ENCODE measurements around the gene AP2A1. TPM values are rescaled to one million over a fixed set of nuclear protein-coding genes. Genes with fewer than 3 reads are reported as not detected.

The AP2A1 gene
- total RNA-seq, 3 donors from 2014 or later (not counting 1 experiment from before 2014, with no cell fraction given): 137 to 163 (median 161) TPM

GRCh38 chr19:49761625-49762311 is 5.0 kb upstream of the AP2A1 start:
- Mint-ChIP-seq H3K27ac (peak overlapping the region in 1 of 2 donors; percentile 75), H3K36me3 (no peaks in the 10 kb centered on the region), H3K27me3 (ENCODE audit: low read depth in 2 of 2) (no peaks in the 10 kb centered on the region), H3K4me3 (peak overlapping the region; percentile 2), H3K9me3 (no peaks in the 10 kb centered on the region), H3K4me1 (peaks cover 11 to 15% of the 10 kb centered on the region in 2 donors)
- Histone ChIP-seq H3K4me3 (ENCODE audit: low read length) (no peak overlapping the region), H3K9me3 (ENCODE audit: control insufficient read depth, insufficient read depth, low read length) (no peaks in the 10 kb centered on the region), H3K27ac (ENCODE audit: low read length) (no peak overlapping the region), H3K36me3 (ENCODE audit: control insufficient read depth, insufficient read depth, low read length) (no peaks in the 10 kb centered on the region), H3K4me1 (ENCODE audit: control insufficient read depth, insufficient read depth, low read length) (peaks cover 21% of the 10 kb centered on the region), H3K27me3 (ENCODE audit: control insufficient read depth, insufficient read depth, low read length) (no peaks in the 10 kb centered on the region)
- ATAC-seq: no peak
- 74% methylated on average over 14 of the region's 16 CpGs for WGBS (ENCODE audit: insufficient coverage)
- intact Hi-C loops (cut with micrococcal nuclease): no loop called here
- peak in 1 of 2 donors; percentile 67 for DNase-seq
- TF ChIP-seq CTCF (IDR thresholded peaks at IDR 0.05): no peak

- ATAC-seq (no peak), DNase-seq (no peak)
- Histone ChIP-seq H3K27me3 (ENCODE audit: control insufficient read depth, insufficient read depth, low read length) (no peaks in the 10 kb centered on the region), H3K9me3 (ENCODE audit: control insufficient read depth, insufficient read depth, low read length) (no peaks in the 10 kb centered on the region), H3K4me1 (ENCODE audit: control insufficient read depth, insufficient read depth, low read length) (peaks cover 32% of the 10 kb centered on the region), H3K27ac (ENCODE audit: low read length) (no peak within 1 kb of the TSS), H3K36me3 (ENCODE audit: control insufficient read depth, insufficient read depth, low read length) (no peaks in the 10 kb centered on the region), H3K4me3 (ENCODE audit: low read length) (no peak within 1 kb of the TSS)
- TF ChIP-seq CTCF (IDR thresholded peaks at IDR 0.05): no peak
- Mint-ChIP-seq H3K4me1 (peaks cover 22 to 28% of the 10 kb centered on the region in 2 donors), H3K36me3 (no peaks in the 10 kb centered on the region), H3K27ac (peak within 1 kb of the TSS in 1 of 2 donors; percentile 75), H3K9me3 (no peaks in the 10 kb centered on the region), H3K4me3 (peak within 1 kb of the TSS; percentile 47), H3K27me3 (ENCODE audit: low read depth in 2 of 2) (no peaks in the 10 kb centered on the region)
- WGBS (ENCODE audit: insufficient coverage): 95% methylated on average over 6 of the region's 6 CpGs
- intact Hi-C loops (cut with micrococcal nuclease): no loop called here
Measured at GRCh38 chr19:49763230-49763629, 3.6 kb upstream of the AP2A1 start, which contains the start of gene TSKS. Gene TSKS, minus strand, starts transcription at chr19:49763306. Its CDS starts 59 bp downstream, at chr19:49763247.

- H3K9me3 Mint-ChIP-seq: no peaks in the 10 kb centered on the region
- 95% methylated on average over 8 of the region's 8 CpGs for WGBS (ENCODE audit: insufficient coverage)
- H3K27me3 Mint-ChIP-seq (ENCODE audit: low read depth in 2 of 2): no peaks in the 10 kb centered on the region
- H3K36me3 Mint-ChIP-seq: no peaks in the 10 kb centered on the region
- no peaks in the 10 kb centered on the region for H3K27me3 ChIP-seq (ENCODE audit: control insufficient read depth, insufficient read depth, low read length)
- H3K4me3 Mint-ChIP-seq: no peak overlapping the region
- no peaks in the 10 kb centered on the region for H3K36me3 ChIP-seq (ENCODE audit: control insufficient read depth, insufficient read depth, low read length)
- H3K4me1 ChIP-seq (ENCODE audit: control insufficient read depth, insufficient read depth, low read length): peaks cover 43% of the 10 kb centered on the region
- ATAC-seq (no peak), DNase-seq (no peak)
- no peak overlapping the region for H3K27ac Mint-ChIP-seq
- H3K4me3 ChIP-seq (ENCODE audit: low read length): no peak overlapping the region
- intact Hi-C loops (cut with micrococcal nuclease): no loop called here
- H3K27ac ChIP-seq (ENCODE audit: low read length): no peak overlapping the region
- H3K9me3 ChIP-seq (ENCODE audit: control insufficient read depth, insufficient read depth, low read length): no peaks in the 10 kb centered on the region
- peaks cover 32 to 39% of the 10 kb centered on the region in 2 donors for H3K4me1 Mint-ChIP-seq
- TF ChIP-seq CTCF (IDR thresholded peaks at IDR 0.05): no peak
Measured at GRCh38 chr19:49764341-49764740, 2.5 kb upstream of the AP2A1 start.
